Activated CD4-positive, alpha-beta T cell treated with anti-CD3 and anti-CD28 coated beads, Interleukin-2, amount 10 ng/mL, durations not matched to agents 24 days and 14 days (primary cell): ENCODE results near the gene STRC. TPM values are rescaled to one million over a fixed set of nuclear protein-coding genes. Genes with fewer than 3 reads are reported as not detected.
A peak's percentile ranks its signal among the peaks of the same experiment; 100 is the strongest.
"Not testable (repeated sequence)": the region's sequence is repeated elsewhere in the genome, so short reads cannot be mapped to it uniquely, and the experiment has no call there.

Source experiments
- DNase-seq: peaks from one replicate; pipeline ENCODE4 v3.0.0; 2022
- H3K27ac Mint-ChIP-seq: one replicate; pipeline ENCODE4 v1.8.0; 2022; ENCODE audit warnings: mild to moderate bottlenecking, mixed read lengths
- H3K27me3 Mint-ChIP-seq: one replicate; pipeline ENCODE4 v1.8.0; 2022; ENCODE audit warnings: mixed read lengths
- H3K36me3 Mint-ChIP-seq: one replicate; pipeline ENCODE4 v1.8.0; 2022; ENCODE audit warnings: low read depth, mild to moderate bottlenecking, mixed read lengths
- H3K4me1 Mint-ChIP-seq: one replicate; pipeline ENCODE4 v1.8.0; 2021; ENCODE audit warnings: mixed read lengths
- H3K4me3 Mint-ChIP-seq: one replicate; pipeline ENCODE4 v1.8.0; 2022; ENCODE audit warnings: mild to moderate bottlenecking, moderate library complexity, mixed read lengths
- H3K9me3 Mint-ChIP-seq: one replicate; pipeline ENCODE4 v1.8.0; 2021; ENCODE audit warnings: mixed read lengths
- intact Hi-C: fragments of 100-400 bp; cut with micrococcal nuclease; formaldehyde crosslinking; loops from one replicate; pipeline ENCODE4 v1.15.1; 2023
- total RNA-seq: library from RNA; stranded (reverse); gene quantifications from 2 replicates; pipeline ENCODE4 v1.2.3, GENCODE V29; 2022

Gene STRC
- total RNA-seq, result 0.05 and 0.45 TPM in 2 replicates

DNA sequence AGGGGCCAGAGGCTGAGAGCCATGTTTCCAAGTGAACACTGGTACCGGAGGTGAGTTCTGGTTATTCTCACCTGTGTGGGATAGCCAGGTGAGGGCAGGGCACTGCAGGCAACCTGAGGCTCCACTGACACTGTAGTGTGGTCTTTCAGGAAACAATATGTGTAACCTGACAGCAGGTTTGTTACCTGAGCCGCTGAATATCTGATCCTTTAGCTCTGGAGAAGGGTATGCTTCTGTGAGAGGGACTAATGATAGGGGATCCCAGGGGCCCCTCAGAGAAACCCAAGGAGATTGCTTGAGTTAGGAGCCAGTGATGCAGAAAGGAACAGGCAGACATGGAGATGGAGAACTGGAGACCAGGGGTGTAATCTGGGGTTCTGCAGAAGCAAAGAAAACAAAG is at the start of gene STRC:
Gene STRC, minus strand, starts transcription at position 101 of the 400 bp plus-strand sequence. Its CDS starts 78 bp downstream, at position 23.
- H3K27me3 Mint-ChIP-seq, result peaks cover 16% of the 10 kb centered on the region
- H3K9me3 Mint-ChIP-seq, DNase-seq, H3K36me3 Mint-ChIP-seq, H3K4me3 Mint-ChIP-seq, intact Hi-C loops, H3K27ac Mint-ChIP-seq, H3K4me1 Mint-ChIP-seq: not testable (repeated sequence)

DNA sequence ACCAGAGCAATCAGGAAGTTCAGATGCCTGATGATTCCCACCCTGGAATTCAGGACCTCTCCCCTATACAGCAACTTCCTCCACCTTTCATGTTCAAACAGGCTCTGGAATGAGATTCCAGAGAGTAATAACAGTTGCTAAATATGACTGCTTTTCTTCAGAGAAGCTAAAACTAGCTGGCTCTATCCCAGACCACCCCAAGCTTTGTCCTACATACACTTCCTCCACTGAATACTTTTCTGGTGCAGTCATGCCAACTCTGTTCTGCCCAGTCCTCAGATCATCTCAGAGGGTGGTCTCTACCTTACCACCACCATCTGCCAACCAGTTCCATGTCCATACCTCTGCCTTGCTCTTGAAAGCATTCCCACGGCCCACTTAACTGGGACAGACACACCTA is 47.6 kb upstream of the STRC start:
- H3K4me1 Mint-ChIP-seq, intact Hi-C loops, H3K27ac Mint-ChIP-seq, H3K36me3 Mint-ChIP-seq, H3K27me3 Mint-ChIP-seq, H3K9me3 Mint-ChIP-seq, H3K4me3 Mint-ChIP-seq, DNase-seq: not testable (repeated sequence)

DNA sequence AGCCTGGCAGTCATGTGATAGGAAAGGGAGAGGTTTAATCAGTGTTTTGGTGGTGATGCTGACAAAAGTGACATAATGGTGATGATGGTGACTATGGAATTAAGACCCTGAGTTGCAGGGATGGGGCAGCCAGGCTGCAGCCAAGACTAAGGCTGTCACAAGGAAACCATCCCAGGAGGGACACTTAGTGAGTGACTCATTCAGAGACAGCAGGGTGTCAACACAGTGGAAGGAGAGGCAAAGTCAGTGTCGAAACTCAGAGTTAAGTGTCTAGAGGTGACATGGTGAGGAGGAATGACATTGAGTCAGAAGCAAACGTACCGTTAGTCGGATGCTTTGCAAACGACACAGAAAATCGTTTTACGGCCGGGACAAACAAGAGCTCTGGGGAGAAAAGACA is 44.7 kb upstream of the STRC start:
- H3K4me3 Mint-ChIP-seq, H3K36me3 Mint-ChIP-seq, H3K27ac Mint-ChIP-seq, DNase-seq, intact Hi-C loops, H3K4me1 Mint-ChIP-seq, H3K9me3 Mint-ChIP-seq, H3K27me3 Mint-ChIP-seq: not testable (repeated sequence)

DNA sequence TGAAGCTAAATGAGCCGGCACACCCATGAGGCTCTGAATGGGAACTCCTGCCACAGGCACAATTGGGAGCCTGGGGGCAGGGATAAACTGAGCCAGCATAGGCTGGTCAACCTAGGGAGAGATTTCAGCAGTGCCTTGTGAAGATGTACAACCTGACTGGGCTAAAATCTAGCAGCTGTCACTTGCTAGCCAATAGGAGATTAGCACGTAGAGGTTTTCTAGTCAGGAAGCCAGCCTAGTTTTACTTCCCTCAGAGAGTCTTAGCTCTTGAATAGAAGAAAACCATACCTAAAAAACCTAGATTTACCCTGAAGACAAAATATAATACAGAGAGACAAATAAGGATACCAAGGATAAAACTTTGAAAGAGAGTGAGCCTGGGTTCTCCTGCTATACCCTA is 43.7 kb upstream of the STRC start:
- not testable (repeated sequence) for DNase-seq

DNA sequence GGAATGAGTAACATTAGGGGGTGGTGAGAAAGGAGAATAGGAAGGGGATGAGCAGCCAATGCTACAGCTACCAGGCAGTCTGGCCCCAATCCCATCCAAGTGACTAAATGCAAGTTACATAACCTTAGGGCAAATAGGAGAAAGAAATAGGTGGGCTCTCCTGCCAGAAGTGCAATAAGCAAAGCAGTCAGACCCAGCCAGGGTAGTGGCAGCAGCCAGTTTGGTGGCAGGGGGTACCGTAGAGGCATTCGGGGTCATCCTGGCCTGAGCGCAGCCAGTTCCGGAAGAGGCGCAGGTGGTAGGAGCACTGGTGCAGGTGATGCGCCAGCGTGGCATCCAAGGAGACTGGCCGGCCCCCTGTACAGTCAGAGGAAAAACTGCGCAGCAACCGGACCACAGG is 41.1 kb upstream of the STRC start:
- H3K27me3 Mint-ChIP-seq, H3K9me3 Mint-ChIP-seq, H3K27ac Mint-ChIP-seq, H3K4me3 Mint-ChIP-seq, H3K4me1 Mint-ChIP-seq, intact Hi-C loops, H3K36me3 Mint-ChIP-seq: not testable (repeated sequence)
- DNase-seq, result peak; percentile 46

More for the DNA sequence above, 43.7 kb upstream of the STRC start:
- H3K4me3 Mint-ChIP-seq, H3K27me3 Mint-ChIP-seq, H3K27ac Mint-ChIP-seq, H3K4me1 Mint-ChIP-seq, intact Hi-C loops, H3K9me3 Mint-ChIP-seq, H3K36me3 Mint-ChIP-seq: not testable (repeated sequence)

DNA sequence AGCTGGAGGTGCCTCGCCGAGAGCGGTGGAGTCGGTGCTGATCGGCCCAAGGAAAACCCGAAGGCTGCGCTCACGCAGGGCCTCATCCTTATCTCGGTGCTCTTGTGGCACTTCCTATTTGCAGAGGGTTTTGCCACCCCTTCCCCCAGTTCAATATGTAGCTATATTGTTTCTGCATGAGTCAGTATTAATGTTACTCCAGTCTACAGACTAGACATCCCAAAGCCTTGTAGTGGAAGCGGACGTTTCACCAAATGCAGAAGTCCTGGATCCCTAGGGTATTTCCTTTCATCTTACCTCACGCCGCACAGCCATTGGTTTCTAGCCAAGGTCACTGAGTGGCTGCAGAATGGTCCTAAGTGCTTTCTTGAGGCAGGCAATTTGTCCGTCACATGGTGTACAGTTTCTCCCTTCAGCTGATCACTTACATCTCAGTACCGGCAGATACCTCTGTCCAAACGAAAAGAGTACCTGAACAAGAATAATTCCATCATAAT is 30.9 kb upstream of the STRC start:
- DNase-seq, H3K27ac Mint-ChIP-seq, H3K27me3 Mint-ChIP-seq, H3K4me1 Mint-ChIP-seq, intact Hi-C loops, H3K9me3 Mint-ChIP-seq, H3K36me3 Mint-ChIP-seq, H3K4me3 Mint-ChIP-seq: not testable (repeated sequence)

DNA sequence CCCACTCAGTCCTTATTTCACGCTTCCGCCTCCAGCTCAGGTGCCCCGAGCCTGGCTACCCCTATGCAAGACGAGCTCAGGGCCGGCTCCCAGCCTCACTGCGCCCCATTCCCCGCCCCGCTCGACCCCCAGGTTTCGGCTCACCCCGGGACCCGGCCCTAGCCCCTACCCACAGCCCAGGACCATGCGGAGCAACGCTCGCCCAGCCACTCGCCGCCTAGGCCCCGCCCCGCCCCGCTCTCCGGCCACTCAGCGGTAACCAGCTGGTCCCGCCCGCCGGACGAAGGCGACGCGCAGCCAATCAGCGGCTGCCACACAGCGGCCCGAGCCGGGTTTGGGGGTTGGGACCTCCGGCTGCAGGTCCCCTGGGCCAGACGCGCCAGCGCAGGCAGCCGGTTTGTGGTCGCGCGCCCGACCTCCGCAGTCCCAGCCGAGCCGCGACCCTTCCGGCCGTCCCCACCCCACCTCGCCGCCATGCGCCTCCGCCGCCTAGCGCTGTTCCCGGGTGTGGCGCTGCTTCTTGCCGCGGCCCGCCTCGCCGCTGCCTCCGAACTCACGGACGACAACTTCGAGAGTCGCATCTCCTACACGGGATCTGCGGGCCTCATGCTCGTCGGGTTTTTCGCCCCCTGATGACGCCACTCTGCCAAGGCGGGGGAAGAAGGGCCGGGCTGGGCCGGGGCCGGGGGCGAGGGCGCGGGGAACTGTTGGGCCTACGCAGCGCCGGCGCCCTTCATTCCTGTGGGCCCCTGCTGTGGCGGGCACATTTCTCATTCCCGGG is 30.2 kb upstream of the STRC start, which contains the start of gene CATSPER2:
Gene CATSPER2, minus strand, starts transcription at position 196 of the 781 bp plus-strand sequence. CDS start 783 bp downstream, outside the sequence.
- Mint-ChIP-seq H3K4me3 (no peak within 1 kb of the TSS), H3K9me3 (no peaks in the 10 kb centered on the region), H3K4me1 (no peaks in the 10 kb centered on the region), H3K27ac (no peak within 1 kb of the TSS), H3K36me3 (peaks cover 2% of the 10 kb centered on the region), H3K27me3 (no peaks in the 10 kb centered on the region)
- intact Hi-C loops, result no loop called here
- DNase-seq, result peak; percentile 52

DNA sequence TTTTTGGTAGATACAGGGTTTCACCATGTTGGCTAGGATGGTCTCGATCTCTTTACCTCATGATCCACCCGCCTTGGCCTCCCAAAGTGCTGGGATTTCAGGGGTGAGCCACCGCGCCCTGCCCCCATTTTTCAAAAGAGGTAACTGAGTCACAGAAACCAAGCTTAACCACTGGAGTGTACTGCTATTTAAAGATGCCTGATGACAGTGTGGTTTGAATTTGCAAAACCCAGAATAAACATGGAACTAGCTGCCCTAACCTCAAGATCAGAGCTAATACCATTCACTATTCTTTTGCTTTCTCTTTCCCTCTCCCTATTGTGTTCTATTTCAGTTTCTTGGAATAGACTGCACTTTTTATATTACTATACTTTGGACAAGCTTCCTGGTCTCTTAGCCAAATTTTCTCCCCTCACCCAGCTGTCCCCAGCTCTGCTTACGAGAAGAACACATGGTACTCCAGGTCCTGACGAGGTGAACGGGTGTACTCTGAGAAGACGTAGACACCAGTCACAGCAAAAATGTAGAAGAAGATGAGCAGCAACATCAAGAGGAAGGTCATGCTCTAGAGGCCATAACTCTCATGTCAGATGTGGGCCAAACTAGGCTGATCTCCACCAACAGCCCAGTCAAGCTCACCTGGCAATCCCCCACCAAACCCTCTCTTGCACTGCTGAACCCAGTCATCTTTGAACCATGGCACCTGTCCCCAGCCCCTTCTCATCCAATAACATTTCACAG is 20.0 kb upstream of the STRC start:
- H3K36me3 Mint-ChIP-seq, H3K27ac Mint-ChIP-seq, H3K9me3 Mint-ChIP-seq, H3K4me3 Mint-ChIP-seq, H3K4me1 Mint-ChIP-seq, intact Hi-C loops, DNase-seq, H3K27me3 Mint-ChIP-seq: not testable (repeated sequence)

DNA sequence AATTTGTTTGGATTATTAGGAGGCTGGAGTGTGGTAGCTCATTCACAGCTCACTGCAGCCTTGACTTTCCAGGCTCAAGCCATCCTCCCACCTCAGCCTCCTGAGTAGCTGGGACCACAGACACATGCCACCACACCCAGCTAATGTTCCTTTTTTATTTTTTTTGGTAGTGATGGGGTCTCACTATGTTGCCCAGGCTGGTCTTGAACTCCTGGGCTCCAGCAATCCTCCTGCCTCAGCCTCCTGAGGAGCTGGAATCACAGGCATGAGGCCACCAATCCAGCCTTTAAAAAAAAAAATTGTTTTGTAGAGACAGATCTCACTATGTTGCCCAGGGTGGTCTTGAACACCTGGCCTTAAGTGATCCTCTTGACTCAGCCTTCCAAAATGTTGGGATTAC is 8.3 kb upstream of the STRC start:
- H3K36me3 Mint-ChIP-seq, H3K4me1 Mint-ChIP-seq, H3K27ac Mint-ChIP-seq, H3K9me3 Mint-ChIP-seq, intact Hi-C loops, DNase-seq, H3K4me3 Mint-ChIP-seq: not testable (repeated sequence)
- H3K27me3 Mint-ChIP-seq, result peaks cover 14% of the 10 kb centered on the region

DNA sequence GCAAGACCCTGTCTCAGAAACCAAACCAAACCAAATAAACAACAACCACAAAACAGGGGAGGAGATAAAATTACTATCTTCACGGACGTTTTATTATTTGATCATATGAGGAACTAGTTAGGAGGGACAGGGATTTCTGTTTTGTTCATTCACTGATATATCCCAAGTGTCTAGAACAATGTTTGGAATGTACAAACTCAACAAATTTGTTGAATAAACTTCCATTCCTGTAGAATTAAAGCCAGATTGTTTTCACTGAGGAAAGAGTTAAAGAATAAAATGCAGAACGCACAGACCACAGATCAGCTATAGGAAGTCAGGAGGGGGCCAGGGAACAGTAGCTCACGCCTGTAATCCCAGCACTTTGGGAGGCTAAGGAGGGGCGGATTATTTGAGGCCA is 6.5 kb upstream of the STRC start:
- no peak for DNase-seq
- Mint-ChIP-seq H3K4me3 (no peak overlapping the region), H3K4me1 (no peaks in the 10 kb centered on the region), H3K9me3 (no peaks in the 10 kb centered on the region), H3K36me3 (no peaks in the 10 kb centered on the region), H3K27me3 (peaks cover 18% of the 10 kb centered on the region), H3K27ac (no peak overlapping the region)
- intact Hi-C loops, result no loop called here

DNA sequence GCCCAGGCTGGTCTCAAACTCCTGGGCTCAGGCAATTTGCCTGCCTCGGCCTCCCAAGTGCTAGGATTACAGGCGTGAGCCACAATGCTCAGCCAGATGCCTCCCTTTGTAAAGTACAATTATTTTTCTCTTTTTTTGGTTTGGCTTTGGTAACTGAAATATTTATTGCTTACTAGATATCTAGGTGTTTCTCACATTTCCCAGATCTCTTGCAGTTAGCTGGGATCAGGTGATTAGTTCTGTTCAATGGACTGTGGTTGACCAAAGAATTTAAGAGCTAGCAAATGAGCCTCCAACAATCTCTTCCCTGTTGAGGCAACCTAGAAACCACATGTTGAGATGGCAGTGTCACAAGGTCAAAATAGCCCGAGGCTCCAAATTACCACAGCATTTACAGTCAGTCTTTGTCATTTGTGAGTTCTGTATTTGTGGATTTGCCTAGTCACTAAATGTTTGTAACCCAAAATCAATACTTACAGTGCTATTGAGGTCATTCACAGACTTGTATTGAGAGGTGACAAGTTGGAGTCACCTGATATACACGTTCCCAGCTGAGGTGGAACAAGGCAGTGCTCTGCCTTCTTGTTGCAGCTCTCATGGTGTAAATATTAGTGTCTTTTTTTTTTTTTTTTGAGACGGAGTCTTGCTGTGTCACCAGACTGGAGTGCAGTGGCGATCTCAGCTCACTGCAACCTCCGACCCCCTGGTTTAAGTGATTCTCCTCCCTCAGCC is 3.6 kb upstream of the STRC start:
- H3K27ac Mint-ChIP-seq, H3K4me1 Mint-ChIP-seq, H3K36me3 Mint-ChIP-seq, intact Hi-C loops, DNase-seq, H3K4me3 Mint-ChIP-seq, H3K9me3 Mint-ChIP-seq: not testable (repeated sequence)
- peaks cover 25% of the 10 kb centered on the region for H3K27me3 Mint-ChIP-seq

DNA sequence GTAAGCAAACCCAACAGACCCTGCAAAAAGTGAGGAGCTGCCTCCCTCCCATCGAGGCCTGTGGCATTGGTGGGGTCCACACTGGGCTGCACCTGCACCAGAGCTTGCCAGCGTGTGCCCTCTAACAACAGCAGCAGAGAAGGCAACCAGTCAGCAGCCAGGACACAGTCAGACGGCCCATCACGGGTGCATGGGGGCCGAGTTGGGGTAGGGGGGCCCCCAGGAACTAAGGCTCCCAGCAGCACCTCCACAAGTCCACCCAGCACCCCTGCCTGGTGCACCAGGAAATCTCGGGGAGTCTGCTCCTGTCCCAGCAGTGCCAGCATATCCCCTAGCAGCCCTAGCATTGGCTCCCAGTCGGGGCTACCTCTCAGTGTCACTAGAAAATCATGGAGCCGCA is 850 bp downstream of the STRC start:
- DNase-seq, intact Hi-C loops, H3K4me1 Mint-ChIP-seq, H3K9me3 Mint-ChIP-seq, H3K27ac Mint-ChIP-seq, H3K4me3 Mint-ChIP-seq, H3K36me3 Mint-ChIP-seq: not testable (repeated sequence)
- peaks cover 14% of the 10 kb centered on the region for H3K27me3 Mint-ChIP-seq

DNA sequence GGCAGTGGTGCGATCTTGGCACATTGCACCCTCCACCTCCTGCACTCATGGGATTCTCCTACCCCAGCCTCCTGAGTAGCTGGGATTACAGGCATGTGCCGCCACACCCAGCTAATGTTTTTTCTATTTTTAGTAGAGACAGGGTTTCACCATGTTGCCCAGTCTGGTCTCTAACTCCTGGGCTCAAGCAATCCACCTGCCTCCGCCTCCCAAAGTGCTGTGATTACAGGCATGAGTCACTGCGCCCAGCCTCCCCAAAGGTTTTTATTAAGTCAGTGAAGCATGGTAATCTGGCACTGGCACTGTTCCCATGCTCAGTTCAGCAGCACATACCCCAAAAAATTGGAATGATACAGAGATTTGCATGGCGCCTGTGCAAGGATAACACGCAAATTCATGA is 16.4 kb downstream of the STRC start:
- intact Hi-C loops, H3K4me3 Mint-ChIP-seq, H3K27ac Mint-ChIP-seq, DNase-seq, H3K4me1 Mint-ChIP-seq, H3K36me3 Mint-ChIP-seq, H3K9me3 Mint-ChIP-seq: not testable (repeated sequence)
- H3K27me3 Mint-ChIP-seq, result peaks cover 21% of the 10 kb centered on the region

DNA sequence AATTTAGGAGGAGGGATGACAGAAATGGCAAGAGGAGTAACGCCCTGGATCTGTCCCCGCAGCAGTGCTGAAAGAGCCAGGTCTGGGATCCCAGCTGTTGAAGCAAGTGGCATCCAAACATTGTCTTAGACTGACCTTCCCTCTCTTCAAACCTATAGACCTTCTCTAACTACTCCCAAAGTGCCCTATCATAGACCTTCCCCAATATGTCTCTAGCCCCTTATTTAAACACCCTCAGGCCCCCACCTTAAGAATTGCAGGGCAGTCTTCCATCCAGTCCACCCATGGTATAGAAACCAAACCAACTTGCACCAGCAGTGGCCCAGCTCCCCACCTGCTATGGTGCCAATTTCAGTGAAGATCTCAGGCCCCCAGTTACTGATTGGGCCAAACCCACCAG is 18.4 kb downstream of the STRC start:
- H3K27ac Mint-ChIP-seq, DNase-seq, H3K4me3 Mint-ChIP-seq, intact Hi-C loops, H3K36me3 Mint-ChIP-seq, H3K4me1 Mint-ChIP-seq, H3K9me3 Mint-ChIP-seq: not testable (repeated sequence)
- peaks cover 26% of the 10 kb centered on the region for H3K27me3 Mint-ChIP-seq
